Cardiac fibroblast (primary cell): Measurements from ENCODE around the gene ROBO2.

ENCODE experiments used
- DNase-seq, 2 donors: peaks; one replicate each; pipeline versions ENCODE4 v3.0.0 to v3.0.0-alpha.2; 2010; ENCODE audit warnings: low read depth in 2 of 2
- H3K4me3 ChIP-seq, 2 donors: replicated peaks in 1 of 2; 1 replicate in 1 of 2; 2 replicates in 1 of 2; pipeline ENCODE4 v1.5.1; 2011; ENCODE audit warnings: low read depth in 2 of 2, low read length in 2 of 2, mild to moderate bottlenecking in 2 of 2, moderate library complexity in 1 of 2
- TF ChIP-seq, protein P1 (sequence below): IDR thresholded peaks from one replicate; pipeline ENCODE4 v1.5.1; 2011; ENCODE audit warnings: low read depth, mild to moderate bottlenecking, low read length, inconsistent platforms

ROBO2 gene

GRCh38 chr3:77149382-77149781 is 109.5 kb downstream of the ROBO2 start:
- no peak for DNase-seq
- TF ChIP-seq, protein P1, sequence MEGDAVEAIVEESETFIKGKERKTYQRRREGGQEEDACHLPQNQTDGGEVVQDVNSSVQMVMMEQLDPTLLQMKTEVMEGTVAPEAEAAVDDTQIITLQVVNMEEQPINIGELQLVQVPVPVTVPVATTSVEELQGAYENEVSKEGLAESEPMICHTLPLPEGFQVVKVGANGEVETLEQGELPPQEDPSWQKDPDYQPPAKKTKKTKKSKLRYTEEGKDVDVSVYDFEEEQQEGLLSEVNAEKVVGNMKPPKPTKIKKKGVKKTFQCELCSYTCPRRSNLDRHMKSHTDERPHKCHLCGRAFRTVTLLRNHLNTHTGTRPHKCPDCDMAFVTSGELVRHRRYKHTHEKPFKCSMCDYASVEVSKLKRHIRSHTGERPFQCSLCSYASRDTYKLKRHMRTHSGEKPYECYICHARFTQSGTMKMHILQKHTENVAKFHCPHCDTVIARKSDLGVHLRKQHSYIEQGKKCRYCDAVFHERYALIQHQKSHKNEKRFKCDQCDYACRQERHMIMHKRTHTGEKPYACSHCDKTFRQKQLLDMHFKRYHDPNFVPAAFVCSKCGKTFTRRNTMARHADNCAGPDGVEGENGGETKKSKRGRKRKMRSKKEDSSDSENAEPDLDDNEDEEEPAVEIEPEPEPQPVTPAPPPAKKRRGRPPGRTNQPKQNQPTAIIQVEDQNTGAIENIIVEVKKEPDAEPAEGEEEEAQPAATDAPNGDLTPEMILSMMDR: no peak
- no peak overlapping the region for H3K4me3 ChIP-seq

DNA sequence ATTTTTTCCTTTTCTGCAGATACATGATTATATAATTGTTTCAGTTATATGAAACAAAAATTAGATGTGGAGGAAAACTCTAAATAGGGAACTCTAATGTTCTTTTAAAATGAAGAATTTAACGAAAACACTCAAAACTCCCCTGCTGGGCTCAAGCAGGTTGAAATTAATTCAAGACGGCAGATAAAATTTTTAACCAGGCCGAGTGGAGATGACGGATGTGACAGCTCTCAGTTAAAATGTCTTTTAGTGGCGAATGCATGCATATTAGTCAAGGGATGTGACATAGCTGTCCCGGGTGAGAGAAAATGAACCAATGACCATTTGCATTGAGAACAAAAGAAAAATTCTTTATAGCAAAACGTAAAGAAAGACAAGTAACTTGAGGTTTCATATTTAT is 110.1 kb downstream of the ROBO2 start:
- H3K4me3 ChIP-seq: no peak overlapping the region
- TF ChIP-seq, protein P1: no peak
- DNase-seq: no peak

GRCh38 chr3:77150759-77151158 is 110.9 kb downstream of the ROBO2 start:
- no peak for DNase-seq
- no peak overlapping the region for H3K4me3 ChIP-seq
- TF ChIP-seq, protein P1: no peak

DNA sequence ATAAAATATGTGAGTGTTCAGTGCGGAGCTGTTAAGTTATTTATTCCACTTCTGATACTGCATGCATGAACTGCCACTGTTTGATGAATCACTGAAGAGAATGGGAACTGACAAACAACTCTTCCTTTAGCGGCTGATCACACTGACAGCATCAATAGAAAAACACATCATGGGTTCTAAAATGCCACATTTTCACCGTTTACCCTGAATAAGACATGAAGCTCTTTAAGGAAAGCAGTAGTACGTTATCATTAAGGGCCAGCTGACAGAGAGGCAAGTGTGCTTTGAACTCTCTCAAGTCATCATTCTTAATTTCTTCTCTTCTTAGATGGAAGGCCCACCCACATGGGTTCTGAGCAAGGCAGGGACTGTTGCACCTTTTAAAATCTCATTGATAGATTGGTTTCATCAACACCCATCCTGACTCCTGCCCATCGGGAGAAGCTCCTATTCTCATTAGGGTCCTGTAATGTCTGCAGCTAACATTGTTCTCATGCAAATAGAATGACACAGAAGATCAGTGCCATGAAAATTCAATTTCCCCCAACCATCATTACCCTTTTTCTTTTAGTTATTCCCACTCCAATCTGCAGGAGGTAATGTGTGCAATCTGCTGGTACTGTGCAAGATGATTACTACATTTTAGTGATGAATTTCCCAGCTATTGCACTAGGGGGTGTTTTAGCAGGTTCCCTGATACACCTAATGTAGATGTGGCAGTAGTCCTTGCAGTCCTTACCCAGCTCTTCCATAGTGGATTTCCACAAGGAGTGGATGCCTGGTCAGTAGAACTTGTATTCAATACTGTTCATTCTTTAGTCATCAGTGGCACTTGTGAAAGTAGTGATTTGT is 119.1 kb downstream of the ROBO2 start:
- no peak for DNase-seq
- TF ChIP-seq, protein P1: no peak
- no peak overlapping the region for H3K4me3 ChIP-seq

- TF ChIP-seq, protein P1: no peak
- H3K4me3 ChIP-seq: no peak overlapping the region
- no peak for DNase-seq
These were observed 121.1 kb downstream of the ROBO2 start for GRCh38 chr3:77160931-77161497.

DNA sequence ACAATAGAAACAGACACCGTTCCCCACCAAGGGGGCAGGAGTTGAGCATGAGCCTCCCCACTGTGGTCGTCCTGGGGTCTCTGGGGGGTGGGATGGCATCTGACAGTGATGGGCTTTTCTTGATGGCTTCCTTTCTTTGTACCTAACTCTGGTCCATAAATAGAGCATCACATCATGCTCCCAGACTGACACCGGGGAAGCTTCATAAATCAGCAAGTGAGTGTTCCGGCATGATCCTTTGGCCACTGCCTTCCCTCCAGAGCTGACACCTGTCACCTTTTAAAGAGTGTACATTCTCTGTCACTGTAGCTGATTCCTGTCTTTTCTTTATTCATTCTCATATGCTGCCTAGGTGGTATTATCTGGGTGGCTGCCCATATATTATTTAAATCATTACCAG is 129.9 kb downstream of the ROBO2 start:
- TF ChIP-seq, protein P1: no peak
- H3K4me3 ChIP-seq: no peak overlapping the region
- no peak for DNase-seq
